ENCODE results near the gene CLECL1.
"Not testable (repeated sequence)": the region's sequence is repeated elsewhere in the genome, so short reads cannot be mapped to it uniquely, and the experiment has no call there.

Gene CLECL1

GRCh38 chr12:9718968-9719367 lies 13.9 kb downstream of the CLECL1 start:
- DNase-seq: no peak

GRCh38 chr12:9717070-9717925 lies 15.6 kb downstream of the CLECL1 start:
- no peak for DNase-seq

- not testable (repeated sequence) for DNase-seq
These were observed 19.8 kb downstream of the CLECL1 start for GRCh38 chr12:9713032-9713558.

GRCh38 chr12:9711664-9712063 lies 21.2 kb downstream of the CLECL1 start:
- no peak for DNase-seq

GRCh38 chr12:9710584-9711375 lies 22.1 kb downstream of the CLECL1 start:
- no peak for DNase-seq

- no peak for DNase-seq
These were observed 24.0 kb downstream of the CLECL1 start for GRCh38 chr12:9708853-9709252.

- peak; percentile 55 for DNase-seq
These were observed 24.8 kb downstream of the CLECL1 start for GRCh38 chr12:9707864-9708808.

GRCh38 chr12:9707356-9707755 lies 25.5 kb downstream of the CLECL1 start:
- DNase-seq: no peak

- DNase-seq: no peak
These were observed 26.7 kb downstream of the CLECL1 start for GRCh38 chr12:9706086-9706685.

- not testable (repeated sequence) for DNase-seq
These were observed 28.3 kb downstream of the CLECL1 start for GRCh38 chr12:9704561-9704960.

GRCh38 chr12:9702255-9702654 lies 30.6 kb downstream of the CLECL1 start:
- DNase-seq: peak; percentile 16

- DNase-seq: no peak
These were observed 31.3 kb downstream of the CLECL1 start for GRCh38 chr12:9701380-9702154.

- DNase-seq: no peak
These were observed 32.3 kb downstream of the CLECL1 start for GRCh38 chr12:9700606-9700956.

GRCh38 chr12:9699898-9700605 lies 32.8 kb downstream of the CLECL1 start:
- no peak for DNase-seq

- no peak for DNase-seq
These were observed 33.5 kb downstream of the CLECL1 start for GRCh38 chr12:9699269-9699897.

- no peak for DNase-seq
These were observed 34.2 kb downstream of the CLECL1 start for GRCh38 chr12:9698681-9699080.

- no peak for DNase-seq
These were observed 35.3 kb downstream of the CLECL1 start for GRCh38 chr12:9697619-9698018.

GRCh38 chr12:9695661-9696060 lies 37.2 kb downstream of the CLECL1 start:
- DNase-seq: not testable (repeated sequence)

- not testable (repeated sequence) for DNase-seq
These were observed 37.7 kb downstream of the CLECL1 start for GRCh38 chr12:9695150-9695549.

- no peak for DNase-seq
These were observed 38.7 kb downstream of the CLECL1 start for GRCh38 chr12:9694241-9694640.
